ENCODE measurements around the gene TMEM219.

GRCh38 chr16:29925105-29925756, 36.6 kb upstream of the TMEM219 start:
- TF ChIP-seq POLR2A (IDR thresholded peaks at IDR 0.05; ENCODE audit: low read depth, low read length) (no peak), POLR2AphosphoS5 (IDR thresholded peaks at IDR 0.05; ENCODE audit: low read depth, low read length) (no peak)
